ENCODE data around the gene NUP205.
"Not testable (repeated sequence)": the region's sequence is repeated elsewhere in the genome, so short reads cannot be mapped to it uniquely, and the experiment has no call there.

NUP205 gene

GRCh38 chr7:135665042-135665441, 107.3 kb downstream of the NUP205 start:
- H3K9ac ChIP-seq (ENCODE audit: low read length in 5 of 5): peak overlapping the region in 1 of 5 donors; percentile 15
- H3K9me3 ChIP-seq (ENCODE audit: control insufficient read depth in 5 of 5, low read length in 5 of 5): no peaks in the 10 kb centered on the region
- H3K27me3 ChIP-seq (ENCODE audit: control insufficient read depth in 5 of 5, insufficient read depth in 4 of 5, low read length in 5 of 5): no peaks in the 10 kb centered on the region
- peak overlapping the region; percentile 100 for H3K27ac ChIP-seq (ENCODE audit: low read depth, low read length)
- no peak overlapping the region for H3K4me3 ChIP-seq (ENCODE audit: low read depth in 1 of 5, low read length in 5 of 5)
- no peaks in the 10 kb centered on the region for H3K36me3 ChIP-seq (ENCODE audit: control insufficient read depth in 5 of 5, insufficient read depth in 5 of 5, low read length in 5 of 5)
- H3K4me1 ChIP-seq (ENCODE audit: control insufficient read depth in 5 of 5, insufficient read depth in 5 of 5, low read length in 5 of 5): peaks cover 1 to 50% (median 39%) of the 10 kb centered on the region in 5 donors

GRCh38 chr7:135666156-135666555, 108.4 kb downstream of the NUP205 start:
- H3K4me3 ChIP-seq (ENCODE audit: low read depth in 1 of 5, low read length in 5 of 5): no peak overlapping the region
- peaks cover 5 to 58% (median 50%) of the 10 kb centered on the region in 5 donors for H3K4me1 ChIP-seq (ENCODE audit: control insufficient read depth in 5 of 5, insufficient read depth in 5 of 5, low read length in 5 of 5)
- H3K9ac ChIP-seq (ENCODE audit: low read length in 5 of 5): peak overlapping the region in 1 of 5 donors; percentile 36
- no peaks in the 10 kb centered on the region for H3K27me3 ChIP-seq (ENCODE audit: control insufficient read depth in 5 of 5, insufficient read depth in 4 of 5, low read length in 5 of 5)
- H3K9me3 ChIP-seq (ENCODE audit: control insufficient read depth in 5 of 5, low read length in 5 of 5): no peaks in the 10 kb centered on the region
- no peaks in the 10 kb centered on the region for H3K36me3 ChIP-seq (ENCODE audit: control insufficient read depth in 5 of 5, insufficient read depth in 5 of 5, low read length in 5 of 5)
- peak overlapping the region; percentile 100 for H3K27ac ChIP-seq (ENCODE audit: low read depth, low read length)

DNA sequence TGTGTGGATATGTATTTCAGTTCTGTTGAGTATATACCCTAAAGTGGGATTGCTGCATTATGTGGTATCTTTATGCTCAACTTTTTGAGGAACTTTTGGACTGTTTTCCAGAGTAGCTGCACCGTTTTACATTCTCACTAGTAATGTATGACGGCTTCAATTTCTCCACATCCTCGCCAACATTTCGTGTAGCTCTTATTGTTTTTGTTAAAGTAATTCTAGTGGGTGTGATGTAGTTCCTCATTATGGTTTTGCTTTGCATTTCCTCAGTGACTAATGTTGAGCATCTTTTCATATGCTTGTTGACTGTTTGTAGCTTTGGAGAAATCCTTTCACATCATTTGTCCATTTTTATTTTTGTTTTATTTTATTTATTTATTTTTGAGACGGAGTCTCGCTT, 109.1 kb downstream of the NUP205 start:
- Histone ChIP-seq H3K4me1 (ENCODE audit: control insufficient read depth in 5 of 5, insufficient read depth in 5 of 5, low read length in 5 of 5) (peaks cover 5 to 54% (median 47%) of the 10 kb centered on the region in 5 donors), H3K27ac (ENCODE audit: low read depth, low read length) (no peak overlapping the region), H3K27me3 (ENCODE audit: control insufficient read depth in 5 of 5, insufficient read depth in 4 of 5, low read length in 5 of 5) (no peaks in the 10 kb centered on the region), H3K36me3 (ENCODE audit: control insufficient read depth in 5 of 5, insufficient read depth in 5 of 5, low read length in 5 of 5) (no peaks in the 10 kb centered on the region), H3K9me3 (ENCODE audit: control insufficient read depth in 5 of 5, low read length in 5 of 5) (no peaks in the 10 kb centered on the region), H3K4me3 (ENCODE audit: low read depth in 1 of 5, low read length in 5 of 5) (no peak overlapping the region), H3K9ac (ENCODE audit: low read length in 5 of 5) (no peak overlapping the region)

DNA sequence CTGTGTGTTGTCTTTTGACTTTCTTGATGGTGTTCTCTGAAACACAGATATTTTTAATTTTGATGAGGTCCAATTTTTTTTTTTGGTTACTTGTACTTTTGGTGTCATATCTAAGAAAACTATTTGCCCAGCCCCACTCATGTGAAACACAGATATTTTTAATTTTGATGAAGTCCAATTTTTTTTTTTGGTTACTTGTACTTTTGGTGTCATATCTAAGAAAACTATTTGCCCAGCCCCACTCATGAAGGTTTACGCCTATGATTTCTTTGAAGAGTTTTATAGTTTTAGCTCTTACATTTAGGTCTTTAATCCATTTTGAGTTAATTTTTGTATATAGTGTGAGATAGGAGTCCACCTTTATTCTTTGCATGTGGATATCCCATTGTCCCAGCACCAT, 109.9 kb downstream of the NUP205 start:
- H3K9me3 ChIP-seq (ENCODE audit: control insufficient read depth in 5 of 5, low read length in 5 of 5); H3K27me3 ChIP-seq (ENCODE audit: control insufficient read depth in 5 of 5, insufficient read depth in 4 of 5, low read length in 5 of 5); H3K9ac ChIP-seq (ENCODE audit: low read length in 5 of 5); H3K4me3 ChIP-seq (ENCODE audit: low read depth in 1 of 5, low read length in 5 of 5); H3K27ac ChIP-seq (ENCODE audit: low read depth, low read length); H3K36me3 ChIP-seq (ENCODE audit: control insufficient read depth in 5 of 5, insufficient read depth in 5 of 5, low read length in 5 of 5): not testable (repeated sequence)
- H3K4me1 ChIP-seq (ENCODE audit: control insufficient read depth in 5 of 5, insufficient read depth in 5 of 5, low read length in 5 of 5): peaks cover 5 to 52% (median 46%) of the 10 kb centered on the region in 5 donors

GRCh38 chr7:135668852-135669395, 111.2 kb downstream of the NUP205 start:
- H3K4me1 ChIP-seq (ENCODE audit: control insufficient read depth in 5 of 5, insufficient read depth in 5 of 5, low read length in 5 of 5): peaks cover 5 to 49% (median 40%) of the 10 kb centered on the region in 5 donors
- not testable (repeated sequence) for H3K27ac ChIP-seq (ENCODE audit: low read depth, low read length); H3K9me3 ChIP-seq (ENCODE audit: control insufficient read depth in 5 of 5, low read length in 5 of 5); H3K9ac ChIP-seq (ENCODE audit: low read length in 5 of 5); H3K36me3 ChIP-seq (ENCODE audit: control insufficient read depth in 5 of 5, insufficient read depth in 5 of 5, low read length in 5 of 5); H3K4me3 ChIP-seq (ENCODE audit: low read depth in 1 of 5, low read length in 5 of 5); H3K27me3 ChIP-seq (ENCODE audit: control insufficient read depth in 5 of 5, insufficient read depth in 4 of 5, low read length in 5 of 5)

DNA sequence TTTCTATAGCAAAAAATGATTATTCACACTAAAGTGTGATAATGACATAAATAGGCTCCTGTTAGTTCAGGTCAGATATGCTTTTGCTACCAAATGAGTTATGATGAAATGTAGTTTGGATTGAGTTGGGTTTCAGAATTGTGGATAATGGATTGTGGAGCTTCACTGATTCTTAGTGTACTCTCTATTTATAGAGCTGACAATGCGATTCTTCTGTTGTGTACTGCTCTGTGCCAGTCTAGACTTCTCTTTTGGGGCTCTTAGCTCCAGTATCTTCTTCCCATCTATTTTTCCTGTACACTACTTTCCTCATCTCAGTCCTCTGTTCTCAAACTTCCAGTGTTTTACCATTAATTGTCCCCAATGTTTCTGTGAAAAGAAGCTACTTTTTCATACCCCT, 112.1 kb downstream of the NUP205 start:
- Histone ChIP-seq H3K36me3 (ENCODE audit: control insufficient read depth in 5 of 5, insufficient read depth in 5 of 5, low read length in 5 of 5) (peaks cover 0 to 13% (median 5%) of the 10 kb centered on the region in 5 donors), H3K4me3 (ENCODE audit: low read depth in 1 of 5, low read length in 5 of 5) (no peak overlapping the region), H3K27me3 (ENCODE audit: control insufficient read depth in 5 of 5, insufficient read depth in 4 of 5, low read length in 5 of 5) (no peaks in the 10 kb centered on the region), H3K27ac (ENCODE audit: low read depth, low read length) (peak overlapping the region; percentile 59), H3K9ac (ENCODE audit: low read length in 5 of 5) (peak overlapping the region in 1 of 5 donors; percentile 41), H3K4me1 (ENCODE audit: control insufficient read depth in 5 of 5, insufficient read depth in 5 of 5, low read length in 5 of 5) (peaks cover 5 to 41% (median 34%) of the 10 kb centered on the region in 5 donors), H3K9me3 (ENCODE audit: control insufficient read depth in 5 of 5, low read length in 5 of 5) (no peaks in the 10 kb centered on the region)

- peaks cover 5 to 40% (median 34%) of the 10 kb centered on the region in 5 donors for H3K4me1 ChIP-seq (ENCODE audit: control insufficient read depth in 5 of 5, insufficient read depth in 5 of 5, low read length in 5 of 5)
Measured at GRCh38 chr7:135670179-135670578, 112.5 kb downstream of the NUP205 start.

GRCh38 chr7:135672560-135673359, 115.0 kb downstream of the NUP205 start:
- peaks cover 5 to 26% (median 25%) of the 10 kb centered on the region in 5 donors for H3K4me1 ChIP-seq (ENCODE audit: control insufficient read depth in 5 of 5, insufficient read depth in 5 of 5, low read length in 5 of 5)
- no peaks in the 10 kb centered on the region for H3K27me3 ChIP-seq (ENCODE audit: control insufficient read depth in 5 of 5, insufficient read depth in 4 of 5, low read length in 5 of 5)
- H3K9ac ChIP-seq (ENCODE audit: low read length in 5 of 5): peak overlapping the region in 3 of 5 donors; percentile 0 to 18 (median 13)
- H3K9me3 ChIP-seq (ENCODE audit: control insufficient read depth in 5 of 5, low read length in 5 of 5): no peaks in the 10 kb centered on the region
- no peak overlapping the region for H3K27ac ChIP-seq (ENCODE audit: low read depth, low read length)
- no peak overlapping the region for H3K4me3 ChIP-seq (ENCODE audit: low read depth in 1 of 5, low read length in 5 of 5)
- peaks cover 11 to 30% (median 17%) of the 10 kb centered on the region in 5 donors for H3K36me3 ChIP-seq (ENCODE audit: control insufficient read depth in 5 of 5, insufficient read depth in 5 of 5, low read length in 5 of 5)

More at GRCh38 chr7:135670179-135670578, 112.5 kb downstream of the NUP205 start:
- peaks cover 4 to 13% (median 6%) of the 10 kb centered on the region in 5 donors for H3K36me3 ChIP-seq (ENCODE audit: control insufficient read depth in 5 of 5, insufficient read depth in 5 of 5, low read length in 5 of 5)
- no peak overlapping the region for H3K4me3 ChIP-seq (ENCODE audit: low read depth in 1 of 5, low read length in 5 of 5)
- H3K27me3 ChIP-seq (ENCODE audit: control insufficient read depth in 5 of 5, insufficient read depth in 4 of 5, low read length in 5 of 5): no peaks in the 10 kb centered on the region
- H3K27ac ChIP-seq (ENCODE audit: low read depth, low read length): peak overlapping the region; percentile 59
- no peaks in the 10 kb centered on the region for H3K9me3 ChIP-seq (ENCODE audit: control insufficient read depth in 5 of 5, low read length in 5 of 5)
- peak overlapping the region in 1 of 5 donors; percentile 41 for H3K9ac ChIP-seq (ENCODE audit: low read length in 5 of 5)

GRCh38 chr7:135673360-135673706, 115.6 kb downstream of the NUP205 start:
- no peak overlapping the region for H3K9ac ChIP-seq (ENCODE audit: low read length in 5 of 5)
- peaks cover 5 to 26% (median 25%) of the 10 kb centered on the region in 5 donors for H3K4me1 ChIP-seq (ENCODE audit: control insufficient read depth in 5 of 5, insufficient read depth in 5 of 5, low read length in 5 of 5)
- no peak overlapping the region for H3K27ac ChIP-seq (ENCODE audit: low read depth, low read length)
- H3K27me3 ChIP-seq (ENCODE audit: control insufficient read depth in 5 of 5, insufficient read depth in 4 of 5, low read length in 5 of 5): no peaks in the 10 kb centered on the region
- H3K36me3 ChIP-seq (ENCODE audit: control insufficient read depth in 5 of 5, insufficient read depth in 5 of 5, low read length in 5 of 5): peaks cover 15 to 36% (median 22%) of the 10 kb centered on the region in 5 donors
- H3K9me3 ChIP-seq (ENCODE audit: control insufficient read depth in 5 of 5, low read length in 5 of 5): no peaks in the 10 kb centered on the region
- H3K4me3 ChIP-seq (ENCODE audit: low read depth in 1 of 5, low read length in 5 of 5): no peak overlapping the region

Data from subcutaneous abdominal adipose tissue (tissue), 5 donors.